ENCODE results near the gene MS4A10. TPM values are rescaled to one million over a fixed set of nuclear protein-coding genes. Genes with fewer than 3 reads are reported as not detected.

The MS4A10 gene
- total and polyA plus RNA-seq, 2 of the 8 experiments (the other 6 are each of a cell fraction or from before 2014, with no cell fraction given), result not detected

- TF ChIP-seq RBBP5 (IDR thresholded peaks at IDR 0.05; ENCODE audit: borderline replicate concordance, low read depth, low read length), result no peak
- TF ChIP-seq TEAD4 (IDR thresholded peaks at IDR 0.05; ENCODE audit: low read depth, low read length), result no peak
- TF ChIP-seq ASH2L (IDR thresholded peaks at IDR 0.05; ENCODE audit: low read length), result no peak
- no peak for TF ChIP-seq PHF8 (conservative IDR thresholded peaks at IDR 0.05; ENCODE audit: low read depth, low read length)
- TF ChIP-seq EGR1 (IDR thresholded peaks at IDR 0.05; ENCODE audit: borderline replicate concordance, low read depth, low read length), result no peak
- TF ChIP-seq CBX5 (IDR thresholded peaks at IDR 0.05; ENCODE audit: low read depth, low read length), result no peak
- TF ChIP-seq CHD1 (IDR thresholded peaks at IDR 0.05; ENCODE audit: low read depth, low read length), result no peak
- no peak for TF ChIP-seq TCF12 (IDR thresholded peaks at IDR 0.05; ENCODE audit: low read depth, low read length)
- no peak for TF ChIP-seq TAF7 (optimal IDR thresholded peaks at IDR 0.05; ENCODE audit: borderline replicate concordance, low read depth, low read length)
Measured at GRCh38 chr11:60848714-60849151, 63.6 kb downstream of the MS4A10 start (continued).

Measured in H1 (cell line).